ENCODE data around the gene NDUFAF3.
"Not testable (repeated sequence)": the region's sequence is repeated elsewhere in the genome, so short reads cannot be mapped to it uniquely, and the experiment has no call there.

Gene NDUFAF3

GRCh38 chr3:48997714-48998637 lies 23.9 kb upstream of the NDUFAF3 start:
- no peak for DNase-seq (ENCODE audit: low read depth, low spot score)
- H3K27ac ChIP-seq, result no peak overlapping the region

DNA sequence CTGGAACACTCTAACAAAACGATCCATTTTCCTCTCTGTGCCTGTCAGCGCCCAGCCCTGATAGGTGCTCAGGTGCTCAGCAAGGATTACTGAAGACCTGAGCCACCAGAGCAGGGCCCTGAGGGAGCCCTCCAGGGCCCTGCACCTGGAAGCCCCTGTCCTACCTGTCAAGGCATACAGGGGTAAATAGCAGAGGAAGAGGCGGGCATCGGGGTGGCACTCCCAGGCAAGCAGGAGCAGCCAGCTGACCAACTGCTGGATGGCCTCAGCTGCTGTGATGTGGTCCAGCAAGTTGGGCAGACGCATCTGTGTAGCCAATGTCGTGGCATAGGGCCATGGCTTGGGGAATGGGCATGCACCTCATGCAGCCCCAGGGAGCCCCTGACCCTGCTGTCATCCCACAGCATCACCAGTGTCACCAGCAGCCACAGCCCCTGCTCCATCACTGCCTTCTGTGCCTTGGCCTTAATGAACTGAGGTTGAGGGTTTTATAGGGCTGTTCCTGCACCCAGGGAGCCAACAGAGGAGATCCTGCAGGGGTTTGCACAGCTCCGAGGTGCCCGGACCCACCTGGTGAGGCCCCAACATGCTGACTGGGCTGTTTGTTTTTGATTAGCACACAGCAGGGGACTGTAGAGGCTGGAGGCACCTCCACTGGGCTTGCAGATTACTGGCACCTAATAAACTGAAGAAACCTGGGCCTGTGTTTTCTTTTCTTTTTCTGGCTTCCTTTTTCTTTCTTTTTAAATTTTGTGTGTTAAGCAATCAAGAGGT lies 22.6 kb upstream of the NDUFAF3 start:
- no peak for DNase-seq (ENCODE audit: low read depth, low spot score)
- H3K27ac ChIP-seq, result no peak overlapping the region

- H3K27ac ChIP-seq, result no peak overlapping the region
- no peak for DNase-seq (ENCODE audit: low read depth, low spot score)
These were observed 20.8 kb upstream of the NDUFAF3 start for GRCh38 chr3:49001155-49001554.

DNA sequence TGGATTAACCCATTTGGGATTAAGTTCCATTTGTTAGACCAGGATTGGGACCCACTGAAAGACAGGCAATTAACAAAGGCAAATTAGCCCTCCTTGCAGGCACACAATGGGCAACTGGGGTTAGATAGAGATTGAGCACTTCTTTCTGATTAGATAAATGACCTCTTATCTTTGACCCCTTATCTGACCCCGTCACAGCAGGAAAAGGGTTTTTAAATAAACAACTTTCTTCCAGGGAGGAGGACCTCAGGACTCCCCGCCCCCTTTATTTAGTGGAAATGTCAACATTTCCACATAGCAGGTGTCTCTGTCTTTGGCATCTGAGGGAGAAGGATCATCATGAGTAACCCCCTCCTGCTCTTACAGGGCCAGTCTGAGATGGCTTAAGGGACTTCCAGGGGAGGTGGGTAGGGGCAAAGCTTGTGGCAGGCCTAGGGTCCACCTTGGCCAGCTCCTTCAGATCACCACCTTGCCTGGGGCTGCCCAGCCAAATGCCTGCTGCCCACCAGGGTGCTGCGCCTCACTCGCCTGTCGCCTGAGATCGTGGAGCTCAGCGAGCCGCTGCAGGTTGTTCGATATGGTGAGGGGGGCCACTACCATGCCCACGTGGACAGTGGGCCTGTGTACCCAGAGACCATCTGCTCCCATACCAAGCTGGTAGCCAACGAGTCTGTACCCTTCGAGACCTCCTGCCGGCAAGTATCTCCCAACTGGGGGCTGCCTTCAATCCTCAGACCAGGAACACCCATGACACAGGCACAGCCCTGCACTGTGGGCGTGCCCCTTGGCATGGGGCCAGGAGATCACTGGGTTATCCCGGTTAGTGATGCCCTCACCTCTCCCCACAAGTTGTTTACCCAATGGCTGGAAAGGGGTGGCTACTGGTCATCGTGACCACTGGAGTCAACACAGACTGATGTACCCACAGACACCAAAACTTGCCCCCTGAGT lies 17.3 kb upstream of the NDUFAF3 start:
- H3K27ac ChIP-seq, result no peak overlapping the region
- no peak for DNase-seq (ENCODE audit: low read depth, low spot score)

DNA sequence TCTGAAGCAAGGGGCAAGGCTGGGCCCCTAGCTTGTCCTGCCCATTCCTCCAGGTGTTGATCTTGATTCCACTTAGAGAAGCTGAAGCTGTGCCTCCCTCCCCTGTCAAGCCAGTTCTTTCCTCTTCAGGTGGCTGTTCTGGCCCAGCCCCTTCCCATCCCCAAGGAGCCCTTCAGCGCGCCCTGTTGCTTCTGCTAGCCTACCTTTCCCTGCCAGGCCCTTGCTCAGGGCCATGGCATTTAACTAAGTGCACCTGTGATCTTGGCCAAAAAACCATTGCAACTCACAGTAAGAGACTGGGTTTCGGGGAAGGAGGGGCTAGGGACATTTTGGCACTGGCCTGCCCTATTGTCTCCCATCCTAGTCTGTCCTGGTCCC lies 16.6 kb upstream of the NDUFAF3 start:
- no peak overlapping the region for H3K27ac ChIP-seq
- DNase-seq (ENCODE audit: low read depth, low spot score), result no peak

DNA sequence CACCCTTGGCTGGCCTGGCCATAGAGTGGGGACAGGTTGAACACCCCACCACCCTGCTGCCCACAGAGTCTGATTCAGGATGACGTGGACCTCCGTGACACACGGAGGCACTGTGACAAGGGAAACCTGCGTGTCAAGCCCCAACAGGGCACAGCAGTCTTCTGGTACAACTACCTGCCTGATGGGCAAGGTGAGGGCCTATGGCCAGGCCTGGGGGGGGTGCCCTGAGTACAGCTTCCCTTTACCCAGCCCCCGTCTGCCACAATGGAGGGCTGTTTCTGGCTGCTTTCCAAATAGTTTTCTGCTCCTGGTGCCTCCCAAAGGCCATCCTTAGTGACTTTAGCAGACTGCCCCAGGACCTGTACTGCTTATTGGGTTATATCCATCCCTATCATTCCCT lies 15.9 kb upstream of the NDUFAF3 start:
- DNase-seq (ENCODE audit: low read depth, low spot score), result no peak
- H3K27ac ChIP-seq, result no peak overlapping the region

DNA sequence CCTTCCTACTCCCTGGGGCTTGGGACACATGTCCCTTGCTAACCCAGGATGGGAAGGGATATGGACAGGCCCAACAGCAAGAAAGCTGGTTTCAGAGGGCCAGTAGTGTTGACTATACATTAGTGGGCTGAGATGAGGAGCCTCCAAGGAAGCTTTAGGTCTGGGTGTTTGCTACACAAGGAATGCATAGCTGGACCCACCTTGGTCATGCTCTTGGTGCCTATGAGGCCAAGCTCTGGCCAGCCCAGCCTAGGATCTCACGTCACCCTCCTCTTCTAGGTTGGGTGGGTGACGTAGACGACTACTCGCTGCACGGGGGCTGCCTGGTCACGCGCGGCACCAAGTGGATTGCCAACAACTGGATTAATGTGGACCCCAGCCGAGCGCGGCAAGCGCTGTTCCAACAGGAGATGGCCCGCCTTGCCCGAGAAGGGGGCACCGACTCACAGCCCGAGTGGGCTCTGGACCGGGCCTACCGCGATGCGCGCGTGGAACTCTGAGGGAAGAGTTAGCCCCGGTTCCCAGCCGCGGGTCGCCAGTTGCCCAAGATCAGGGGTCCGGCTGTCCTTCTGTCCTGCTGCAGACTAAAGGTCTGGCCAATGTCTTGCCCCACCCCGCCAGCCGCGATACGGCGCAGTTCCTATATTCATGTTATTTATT lies 15.4 kb upstream of the NDUFAF3 start:
- peak overlapping the region; percentile 84 for H3K27ac ChIP-seq
- no peak for DNase-seq (ENCODE audit: low read depth, low spot score)

DNA sequence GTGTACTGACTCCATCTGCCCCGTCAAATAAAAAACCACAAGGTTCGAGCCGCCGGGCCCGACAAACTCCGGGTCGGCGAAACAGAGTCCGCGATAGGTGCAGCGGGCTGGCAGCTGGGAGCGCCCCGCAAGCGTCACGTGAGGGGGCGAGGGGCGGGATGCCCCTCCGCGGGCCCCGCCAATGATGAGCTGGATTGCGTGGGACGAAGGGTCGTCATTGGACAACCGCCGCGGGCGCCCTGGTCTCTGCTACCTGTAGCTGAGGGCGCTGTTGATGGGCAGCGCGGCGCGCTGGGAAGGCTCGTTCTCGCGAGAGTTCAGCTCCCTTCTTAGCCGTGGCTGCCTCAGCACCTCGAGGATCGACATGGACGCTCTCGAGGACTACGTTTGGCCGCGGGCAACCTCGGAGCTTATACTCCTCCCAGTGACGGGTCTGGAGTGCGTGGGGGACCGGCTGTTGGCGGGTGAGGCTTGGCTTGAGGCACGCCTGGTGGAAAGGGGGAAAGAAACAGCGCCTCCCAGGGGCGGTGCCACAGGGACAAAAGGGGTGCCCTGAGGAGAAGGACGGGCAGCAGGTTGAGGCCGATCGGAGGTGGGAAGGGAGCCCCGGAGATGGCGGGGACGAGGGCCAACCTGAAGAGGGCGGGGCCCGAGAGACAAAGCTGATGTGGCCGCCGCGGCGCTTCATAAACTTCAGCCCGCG lies 14.7 kb upstream of the NDUFAF3 start, which contains the start of gene WDR6:
Gene WDR6 (plus strand): TSS at position 324 of the 703 bp plus-strand sequence. CDS start 41 bp downstream, at position 365.
- peak within 1 kb of the TSS; percentile 84 for H3K27ac ChIP-seq
- peak; percentile 89 for DNase-seq (ENCODE audit: low read depth, low spot score)

DNA sequence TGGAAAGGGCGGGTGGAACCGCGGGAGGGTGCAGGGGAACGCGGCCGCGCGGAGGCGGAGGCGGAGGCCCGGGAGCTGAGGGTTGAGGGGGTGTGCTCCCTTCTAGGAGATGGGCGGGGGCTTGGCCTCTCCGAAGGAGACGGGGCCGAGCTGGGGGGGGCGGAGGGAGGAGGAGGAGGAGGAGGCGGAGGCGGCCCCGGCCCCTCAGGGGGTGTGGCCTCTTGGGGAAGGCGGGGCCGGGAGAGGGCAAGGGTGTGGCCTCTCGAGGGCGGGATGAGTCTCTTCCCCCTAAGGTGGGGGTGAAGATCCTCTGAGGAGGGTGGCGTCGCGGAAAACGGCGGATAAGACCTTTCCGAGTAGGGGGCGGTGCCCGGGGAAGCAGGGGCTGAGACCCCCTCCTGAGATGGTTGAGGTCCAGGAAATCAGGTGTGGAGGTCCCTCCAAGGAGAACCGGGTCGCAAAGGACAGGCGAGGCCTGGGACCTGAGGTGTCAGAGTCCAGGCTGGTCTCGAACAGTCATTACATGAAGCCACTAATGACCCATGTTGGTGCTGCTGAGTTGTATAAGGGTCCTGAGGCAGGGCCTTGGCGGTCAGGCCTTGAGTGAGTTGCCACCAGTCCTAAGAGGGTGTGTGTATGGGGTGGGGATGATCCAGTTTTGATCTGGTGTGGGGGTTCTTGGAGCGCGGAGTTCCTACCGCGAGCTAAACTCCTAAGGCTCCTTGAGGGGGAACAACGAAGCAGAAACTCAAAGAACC lies 14.0 kb upstream of the NDUFAF3 start:
- DNase-seq (ENCODE audit: low read depth, low spot score), result no peak
- peak overlapping the region; percentile 84 for H3K27ac ChIP-seq

DNA sequence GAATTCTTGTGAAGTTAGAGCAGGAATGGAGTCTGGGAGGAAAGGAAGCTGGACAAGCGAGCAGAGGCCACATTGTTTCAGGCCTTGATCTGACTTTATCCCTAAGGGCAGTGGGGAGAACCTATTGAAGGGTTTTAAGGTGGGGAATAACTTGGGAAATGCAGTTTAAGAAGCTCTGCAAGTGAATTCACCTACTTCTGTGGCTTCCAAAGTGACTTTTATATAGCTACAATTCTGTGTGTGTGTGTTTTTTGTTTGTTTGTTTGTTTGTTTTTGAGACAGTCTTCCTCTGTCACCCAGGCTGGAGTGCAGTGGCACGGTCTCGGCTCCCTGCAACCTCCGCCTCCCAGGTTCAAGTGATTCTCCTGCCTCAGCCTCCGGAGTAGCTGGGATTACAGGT lies 13.3 kb upstream of the NDUFAF3 start:
- not testable (repeated sequence) for DNase-seq (ENCODE audit: low read depth, low spot score)
- H3K27ac ChIP-seq, result peak overlapping the region; percentile 84

DNA sequence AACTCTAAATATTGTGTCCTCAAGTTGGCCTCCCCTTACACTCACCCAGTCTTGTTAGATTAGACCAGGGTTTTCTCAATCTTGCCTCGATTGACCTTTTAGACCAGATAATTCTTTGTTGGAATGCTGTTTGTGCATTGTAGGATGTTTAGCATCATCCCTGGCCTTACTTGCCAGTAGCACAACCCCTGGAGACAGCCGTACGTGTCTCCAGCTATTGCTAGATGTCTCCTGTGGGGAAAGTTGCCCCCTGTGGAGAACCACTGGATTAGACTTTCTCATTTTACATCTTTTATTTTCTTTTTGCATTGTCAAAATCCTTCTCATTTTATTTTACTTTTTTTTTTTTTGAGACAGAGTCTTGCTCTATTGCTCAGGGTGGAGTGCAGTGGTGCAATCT lies 12.5 kb upstream of the NDUFAF3 start:
- no peak for DNase-seq (ENCODE audit: low read depth, low spot score)
- no peak overlapping the region for H3K27ac ChIP-seq

DNA sequence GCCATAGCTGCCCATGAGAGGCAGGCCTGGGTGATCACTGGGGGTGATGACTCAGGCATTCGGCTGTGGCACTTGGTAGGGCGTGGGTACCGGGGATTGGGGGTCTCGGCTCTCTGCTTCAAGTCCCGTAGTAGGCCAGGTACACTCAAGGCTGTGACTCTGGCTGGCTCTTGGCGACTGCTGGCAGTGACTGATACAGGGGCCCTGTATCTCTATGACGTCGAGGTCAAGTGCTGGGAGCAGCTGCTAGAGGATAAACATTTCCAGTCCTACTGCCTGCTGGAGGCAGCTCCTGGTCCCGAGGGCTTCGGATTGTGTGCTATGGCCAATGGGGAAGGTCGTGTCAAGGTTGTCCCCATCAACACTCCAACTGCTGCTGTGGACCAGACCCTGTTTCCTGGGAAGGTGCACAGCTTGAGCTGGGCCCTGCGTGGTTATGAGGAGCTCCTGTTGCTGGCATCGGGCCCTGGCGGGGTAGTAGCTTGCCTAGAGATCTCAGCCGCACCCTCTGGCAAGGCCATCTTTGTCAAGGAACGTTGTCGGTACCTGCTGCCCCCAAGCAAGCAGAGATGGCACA lies 9.4 kb upstream of the NDUFAF3 start:
- peak overlapping the region; percentile 7 for H3K27ac ChIP-seq
- no peak for DNase-seq (ENCODE audit: low read depth, low spot score)

DNA sequence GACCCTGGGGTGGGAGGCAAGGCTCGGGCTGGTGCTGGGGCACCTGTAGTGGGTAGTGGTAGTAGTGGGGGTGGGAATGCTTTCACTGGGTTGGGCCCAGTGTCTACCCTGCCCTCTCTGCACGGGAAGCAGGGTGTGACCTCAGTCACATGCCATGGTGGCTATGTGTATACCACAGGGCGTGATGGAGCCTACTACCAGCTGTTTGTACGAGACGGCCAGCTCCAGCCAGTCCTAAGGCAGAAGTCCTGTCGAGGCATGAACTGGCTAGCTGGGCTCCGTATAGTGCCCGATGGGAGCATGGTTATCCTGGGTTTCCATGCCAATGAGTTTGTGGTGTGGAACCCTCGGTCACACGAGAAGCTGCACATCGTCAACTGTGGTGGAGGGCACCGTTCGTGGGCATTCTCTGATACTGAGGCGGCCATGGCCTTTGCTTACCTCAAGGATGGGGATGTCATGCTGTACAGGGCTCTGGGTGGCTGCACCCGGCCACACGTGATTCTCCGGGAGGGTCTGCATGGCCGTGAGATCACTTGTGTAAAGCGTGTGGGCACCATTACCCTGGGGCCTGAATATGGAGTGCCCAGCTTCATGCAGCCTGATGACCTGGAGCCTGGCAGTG lies 8.7 kb upstream of the NDUFAF3 start:
- no peak for DNase-seq (ENCODE audit: low read depth, low spot score)
- peak overlapping the region; percentile 7 for H3K27ac ChIP-seq

GRCh38 chr3:49013738-49014660 lies 7.9 kb upstream of the NDUFAF3 start:
- no peak overlapping the region for H3K27ac ChIP-seq
- DNase-seq (ENCODE audit: low read depth, low spot score), result no peak

GRCh38 chr3:49015072-49015471 lies 6.8 kb upstream of the NDUFAF3 start:
- no peak for DNase-seq (ENCODE audit: low read depth, low spot score)
- H3K27ac ChIP-seq, result peak overlapping the region; percentile 34

DNA sequence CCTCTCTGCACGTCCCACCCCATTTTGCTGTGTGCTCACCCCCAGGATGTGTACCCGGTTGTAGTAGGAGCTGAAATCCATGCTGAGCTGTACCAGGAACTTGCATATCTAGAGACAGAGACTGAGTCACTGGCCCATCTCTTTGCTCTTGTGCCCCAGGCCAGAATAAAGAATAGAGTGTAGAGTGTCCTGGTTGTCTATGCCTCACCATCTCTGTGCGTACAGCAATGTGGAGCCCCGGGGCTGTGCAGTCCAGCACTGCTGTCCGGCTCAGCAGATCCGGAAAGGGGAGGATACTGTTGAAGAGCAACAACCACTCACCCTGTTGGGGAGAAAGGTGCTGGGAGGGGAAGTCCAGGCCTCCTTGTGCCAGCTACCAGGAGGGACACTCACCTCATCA lies 6.2 kb upstream of the NDUFAF3 start:
- no peak for DNase-seq (ENCODE audit: low read depth, low spot score)
- peak overlapping the region; percentile 34 for H3K27ac ChIP-seq
